Measurements from ENCODE around the gene TENM3. TPM values are rescaled to one million over a fixed set of nuclear protein-coding genes. Genes with fewer than 3 reads are reported as not detected.

The TENM3 gene
- total RNA-seq, 1 experiment from 2014 or later: 71.0 TPM

GRCh38 chr4:182354867-182355266 is 111.7 kb downstream of the TENM3 start:
- POLR2A ChIA-PET: no interaction called here
- no peak for DNase-seq (ENCODE audit: low spot score)
- CTCF ChIA-PET: no interaction called here
- H3K27me3 Mint-ChIP-seq (ENCODE audit: low read depth): no peaks in the 10 kb centered on the region
- H3K9me3 Mint-ChIP-seq: peaks cover 9% of the 10 kb centered on the region
- peaks cover 20% of the 10 kb centered on the region for H3K4me1 Mint-ChIP-seq
- H3K4me3 Mint-ChIP-seq: no peak overlapping the region
- H3K36me3 Mint-ChIP-seq: peaks cover 14% of the 10 kb centered on the region
- no peak for ATAC-seq
- H3K27ac Mint-ChIP-seq: no peak overlapping the region
- TF ChIP-seq, protein P1, sequence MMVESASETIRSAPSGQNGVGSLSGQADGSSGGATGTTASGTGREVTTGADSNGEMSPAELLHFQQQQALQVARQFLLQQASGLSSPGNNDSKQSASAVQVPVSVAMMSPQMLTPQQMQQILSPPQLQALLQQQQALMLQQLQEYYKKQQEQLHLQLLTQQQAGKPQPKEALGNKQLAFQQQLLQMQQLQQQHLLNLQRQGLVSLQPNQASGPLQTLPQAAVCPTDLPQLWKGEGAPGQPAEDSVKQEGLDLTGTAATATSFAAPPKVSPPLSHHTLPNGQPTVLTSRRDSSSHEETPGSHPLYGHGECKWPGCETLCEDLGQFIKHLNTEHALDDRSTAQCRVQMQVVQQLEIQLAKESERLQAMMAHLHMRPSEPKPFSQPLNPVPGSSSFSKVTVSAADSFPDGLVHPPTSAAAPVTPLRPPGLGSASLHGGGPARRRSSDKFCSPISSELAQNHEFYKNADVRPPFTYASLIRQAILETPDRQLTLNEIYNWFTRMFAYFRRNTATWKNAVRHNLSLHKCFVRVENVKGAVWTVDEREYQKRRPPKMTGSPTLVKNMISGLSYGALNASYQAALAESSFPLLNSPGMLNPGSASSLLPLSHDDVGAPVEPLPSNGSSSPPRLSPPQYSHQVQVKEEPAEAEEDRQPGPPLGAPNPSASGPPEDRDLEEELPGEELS (CRISPR knock-in tag; IDR thresholded peaks at IDR 0.05): no peak
- no peak for TF ChIP-seq ZNF263 (CRISPR knock-in tag; IDR thresholded peaks at IDR 0.05; ENCODE audit: low read depth)
- TF ChIP-seq ZNF671 (CRISPR knock-in tag; IDR thresholded peaks at IDR 0.05): no peak
- TF ChIP-seq CBFB (CRISPR knock-in tag; IDR thresholded peaks at IDR 0.05; ENCODE audit: low read depth): no peak
- no peak for TF ChIP-seq ZBTB21 (CRISPR knock-in tag; IDR thresholded peaks at IDR 0.05; ENCODE audit: borderline replicate concordance)
- no peak for TF ChIP-seq SMAD4 (CRISPR knock-in tag; IDR thresholded peaks at IDR 0.05)
- no peak for TF ChIP-seq ZNF138 (CRISPR knock-in tag; conservative IDR thresholded peaks at IDR 0.05)
- TF ChIP-seq, protein P2, sequence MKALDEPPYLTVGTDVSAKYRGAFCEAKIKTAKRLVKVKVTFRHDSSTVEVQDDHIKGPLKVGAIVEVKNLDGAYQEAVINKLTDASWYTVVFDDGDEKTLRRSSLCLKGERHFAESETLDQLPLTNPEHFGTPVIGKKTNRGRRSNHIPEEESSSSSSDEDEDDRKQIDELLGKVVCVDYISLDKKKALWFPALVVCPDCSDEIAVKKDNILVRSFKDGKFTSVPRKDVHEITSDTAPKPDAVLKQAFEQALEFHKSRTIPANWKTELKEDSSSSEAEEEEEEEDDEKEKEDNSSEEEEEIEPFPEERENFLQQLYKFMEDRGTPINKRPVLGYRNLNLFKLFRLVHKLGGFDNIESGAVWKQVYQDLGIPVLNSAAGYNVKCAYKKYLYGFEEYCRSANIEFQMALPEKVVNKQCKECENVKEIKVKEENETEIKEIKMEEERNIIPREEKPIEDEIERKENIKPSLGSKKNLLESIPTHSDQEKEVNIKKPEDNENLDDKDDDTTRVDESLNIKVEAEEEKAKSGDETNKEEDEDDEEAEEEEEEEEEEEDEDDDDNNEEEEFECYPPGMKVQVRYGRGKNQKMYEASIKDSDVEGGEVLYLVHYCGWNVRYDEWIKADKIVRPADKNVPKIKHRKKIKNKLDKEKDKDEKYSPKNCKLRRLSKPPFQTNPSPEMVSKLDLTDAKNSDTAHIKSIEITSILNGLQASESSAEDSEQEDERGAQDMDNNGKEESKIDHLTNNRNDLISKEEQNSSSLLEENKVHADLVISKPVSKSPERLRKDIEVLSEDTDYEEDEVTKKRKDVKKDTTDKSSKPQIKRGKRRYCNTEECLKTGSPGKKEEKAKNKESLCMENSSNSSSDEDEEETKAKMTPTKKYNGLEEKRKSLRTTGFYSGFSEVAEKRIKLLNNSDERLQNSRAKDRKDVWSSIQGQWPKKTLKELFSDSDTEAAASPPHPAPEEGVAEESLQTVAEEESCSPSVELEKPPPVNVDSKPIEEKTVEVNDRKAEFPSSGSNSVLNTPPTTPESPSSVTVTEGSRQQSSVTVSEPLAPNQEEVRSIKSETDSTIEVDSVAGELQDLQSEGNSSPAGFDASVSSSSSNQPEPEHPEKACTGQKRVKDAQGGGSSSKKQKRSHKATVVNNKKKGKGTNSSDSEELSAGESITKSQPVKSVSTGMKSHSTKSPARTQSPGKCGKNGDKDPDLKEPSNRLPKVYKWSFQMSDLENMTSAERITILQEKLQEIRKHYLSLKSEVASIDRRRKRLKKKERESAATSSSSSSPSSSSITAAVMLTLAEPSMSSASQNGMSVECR (CRISPR knock-in tag; IDR thresholded peaks at IDR 0.05; ENCODE audit: borderline replicate concordance): no peak
- no peak for TF ChIP-seq SP1 (CRISPR knock-in tag; conservative IDR thresholded peaks at IDR 0.05)
- no peak for TF ChIP-seq JAZF1 (CRISPR knock-in tag; IDR thresholded peaks at IDR 0.05)
- TF ChIP-seq ATF3 (CRISPR knock-in tag; conservative IDR thresholded peaks at IDR 0.05): no peak
- TF ChIP-seq, protein P3, sequence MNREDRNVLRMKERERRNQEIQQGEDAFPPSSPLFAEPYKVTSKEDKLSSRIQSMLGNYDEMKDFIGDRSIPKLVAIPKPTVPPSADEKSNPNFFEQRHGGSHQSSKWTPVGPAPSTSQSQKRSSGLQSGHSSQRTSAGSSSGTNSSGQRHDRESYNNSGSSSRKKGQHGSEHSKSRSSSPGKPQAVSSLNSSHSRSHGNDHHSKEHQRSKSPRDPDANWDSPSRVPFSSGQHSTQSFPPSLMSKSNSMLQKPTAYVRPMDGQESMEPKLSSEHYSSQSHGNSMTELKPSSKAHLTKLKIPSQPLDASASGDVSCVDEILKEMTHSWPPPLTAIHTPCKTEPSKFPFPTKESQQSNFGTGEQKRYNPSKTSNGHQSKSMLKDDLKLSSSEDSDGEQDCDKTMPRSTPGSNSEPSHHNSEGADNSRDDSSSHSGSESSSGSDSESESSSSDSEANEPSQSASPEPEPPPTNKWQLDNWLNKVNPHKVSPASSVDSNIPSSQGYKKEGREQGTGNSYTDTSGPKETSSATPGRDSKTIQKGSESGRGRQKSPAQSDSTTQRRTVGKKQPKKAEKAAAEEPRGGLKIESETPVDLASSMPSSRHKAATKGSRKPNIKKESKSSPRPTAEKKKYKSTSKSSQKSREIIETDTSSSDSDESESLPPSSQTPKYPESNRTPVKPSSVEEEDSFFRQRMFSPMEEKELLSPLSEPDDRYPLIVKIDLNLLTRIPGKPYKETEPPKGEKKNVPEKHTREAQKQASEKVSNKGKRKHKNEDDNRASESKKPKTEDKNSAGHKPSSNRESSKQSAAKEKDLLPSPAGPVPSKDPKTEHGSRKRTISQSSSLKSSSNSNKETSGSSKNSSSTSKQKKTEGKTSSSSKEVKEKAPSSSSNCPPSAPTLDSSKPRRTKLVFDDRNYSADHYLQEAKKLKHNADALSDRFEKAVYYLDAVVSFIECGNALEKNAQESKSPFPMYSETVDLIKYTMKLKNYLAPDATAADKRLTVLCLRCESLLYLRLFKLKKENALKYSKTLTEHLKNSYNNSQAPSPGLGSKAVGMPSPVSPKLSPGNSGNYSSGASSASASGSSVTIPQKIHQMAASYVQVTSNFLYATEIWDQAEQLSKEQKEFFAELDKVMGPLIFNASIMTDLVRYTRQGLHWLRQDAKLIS (CRISPR knock-in tag; IDR thresholded peaks at IDR 0.05; ENCODE audit: borderline replicate concordance): no peak
- TF ChIP-seq, protein P4, sequence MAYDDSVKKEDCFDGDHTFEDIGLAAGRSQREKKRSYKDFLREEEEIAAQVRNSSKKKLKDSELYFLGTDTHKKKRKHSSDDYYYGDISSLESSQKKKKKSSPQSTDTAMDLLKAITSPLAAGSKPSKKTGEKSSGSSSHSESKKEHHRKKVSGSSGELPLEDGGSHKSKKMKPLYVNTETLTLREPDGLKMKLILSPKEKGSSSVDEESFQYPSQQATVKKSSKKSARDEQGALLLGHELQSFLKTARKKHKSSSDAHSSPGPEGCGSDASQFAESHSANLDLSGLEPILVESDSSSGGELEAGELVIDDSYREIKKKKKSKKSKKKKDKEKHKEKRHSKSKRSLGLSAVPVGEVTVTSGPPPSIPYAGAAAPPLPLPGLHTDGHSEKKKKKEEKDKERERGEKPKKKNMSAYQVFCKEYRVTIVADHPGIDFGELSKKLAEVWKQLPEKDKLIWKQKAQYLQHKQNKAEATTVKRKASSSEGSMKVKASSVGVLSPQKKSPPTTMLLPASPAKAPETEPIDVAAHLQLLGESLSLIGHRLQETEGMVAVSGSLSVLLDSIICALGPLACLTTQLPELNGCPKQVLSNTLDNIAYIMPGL (CRISPR knock-in tag; IDR thresholded peaks at IDR 0.05): no peak
- no peak for TF ChIP-seq TEAD1 (CRISPR knock-in tag; IDR thresholded peaks at IDR 0.05)
- no peak for TF ChIP-seq ZNF416 (CRISPR knock-in tag; IDR thresholded peaks at IDR 0.05)
